HL-60 (cell line): ENCODE measurements around the gene DNAH14.

Experiments
- DNase-seq, 2 experiments: peaks; one replicate each; pipeline ENCODE4 v3.0.0-alpha.2; 2010 to 2020; ENCODE audit warnings: low read depth in 1 of 2, low spot score in 1 of 2
- H3K27ac ChIP-seq: fragments of 250-450 bp; sonication (Bioruptor Pico); replicated peaks from 2 replicates; pipeline ENCODE4 v1.5.1; 2020; ENCODE audit warnings: mild to moderate bottlenecking, moderate library complexity
- H3K27me3 ChIP-seq: fragments of 250-450 bp; sonication (Bioruptor Pico); 2 replicates; pipeline ENCODE4 v1.5.1; 2021; ENCODE audit warnings: mild to moderate bottlenecking, moderate library complexity; ENCODE audit not compliant: insufficient read depth, poor library complexity, severe bottlenecking
- H3K4me3 ChIP-seq: replicated peaks from 2 replicates; pipeline ENCODE4 v1.5.1; 2011; ENCODE audit warnings: mild to moderate bottlenecking, control low read depth, low read length; ENCODE audit not compliant: insufficient read depth
- GABPA ChIP-seq: IDR thresholded peaks from 2 replicates; pipeline ENCODE4 v1.6.1; 2012; ENCODE audit warnings: low read depth
- POLR2AphosphoS5 ChIP-seq: IDR thresholded peaks from 2 replicates; pipeline ENCODE4 v1.6.1; 2012; ENCODE audit warnings: low read depth
- SPI1 ChIP-seq: IDR thresholded peaks from 2 replicates; pipeline ENCODE4 v1.6.1; 2012; ENCODE audit warnings: low read depth, mild to moderate bottlenecking, borderline replicate concordance
- TF ChIP-seq, protein P1 (sequence below): IDR thresholded peaks from one replicate; pipeline ENCODE4 v1.5.1; 2011; ENCODE audit warnings: low read length, control low read depth, inconsistent platforms; ENCODE audit not compliant: insufficient read depth
- TF ChIP-seq, protein P2 (sequence below): IDR thresholded peaks from 2 replicates; pipeline ENCODE4 v1.6.1; 2012; ENCODE audit warnings: low read depth; ENCODE audit not compliant: insufficient replicate concordance

DNAH14 gene

DNA sequence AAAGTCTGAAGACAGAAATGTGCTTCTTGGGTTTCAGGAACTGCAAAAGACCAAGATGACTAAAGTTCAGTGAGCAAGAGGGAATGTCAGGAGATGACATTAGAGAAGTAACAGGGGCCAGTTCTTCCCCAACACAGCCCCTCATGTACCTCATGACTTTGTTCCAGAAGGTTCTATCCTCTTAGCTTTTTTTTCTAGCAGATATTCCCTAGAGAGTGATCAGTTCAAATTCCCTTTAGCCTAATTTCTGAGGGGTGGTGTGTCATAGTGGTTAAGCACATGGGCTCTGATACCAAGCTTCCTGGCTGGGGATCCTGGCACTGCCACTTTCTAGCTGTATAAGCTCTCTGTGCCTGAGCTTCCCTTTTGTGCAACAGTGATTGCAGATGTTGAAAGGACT lies 390.4 kb downstream of the DNAH14 start:
- Histone ChIP-seq H3K27me3 (no peaks in the 10 kb centered on the region), H3K27ac (no peak overlapping the region), H3K4me3 (no peak overlapping the region)
- TF ChIP-seq, protein P1, sequence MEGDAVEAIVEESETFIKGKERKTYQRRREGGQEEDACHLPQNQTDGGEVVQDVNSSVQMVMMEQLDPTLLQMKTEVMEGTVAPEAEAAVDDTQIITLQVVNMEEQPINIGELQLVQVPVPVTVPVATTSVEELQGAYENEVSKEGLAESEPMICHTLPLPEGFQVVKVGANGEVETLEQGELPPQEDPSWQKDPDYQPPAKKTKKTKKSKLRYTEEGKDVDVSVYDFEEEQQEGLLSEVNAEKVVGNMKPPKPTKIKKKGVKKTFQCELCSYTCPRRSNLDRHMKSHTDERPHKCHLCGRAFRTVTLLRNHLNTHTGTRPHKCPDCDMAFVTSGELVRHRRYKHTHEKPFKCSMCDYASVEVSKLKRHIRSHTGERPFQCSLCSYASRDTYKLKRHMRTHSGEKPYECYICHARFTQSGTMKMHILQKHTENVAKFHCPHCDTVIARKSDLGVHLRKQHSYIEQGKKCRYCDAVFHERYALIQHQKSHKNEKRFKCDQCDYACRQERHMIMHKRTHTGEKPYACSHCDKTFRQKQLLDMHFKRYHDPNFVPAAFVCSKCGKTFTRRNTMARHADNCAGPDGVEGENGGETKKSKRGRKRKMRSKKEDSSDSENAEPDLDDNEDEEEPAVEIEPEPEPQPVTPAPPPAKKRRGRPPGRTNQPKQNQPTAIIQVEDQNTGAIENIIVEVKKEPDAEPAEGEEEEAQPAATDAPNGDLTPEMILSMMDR: no peak
- no peak for TF ChIP-seq GABPA
- TF ChIP-seq SPI1: no peak
- TF ChIP-seq, protein P2, sequence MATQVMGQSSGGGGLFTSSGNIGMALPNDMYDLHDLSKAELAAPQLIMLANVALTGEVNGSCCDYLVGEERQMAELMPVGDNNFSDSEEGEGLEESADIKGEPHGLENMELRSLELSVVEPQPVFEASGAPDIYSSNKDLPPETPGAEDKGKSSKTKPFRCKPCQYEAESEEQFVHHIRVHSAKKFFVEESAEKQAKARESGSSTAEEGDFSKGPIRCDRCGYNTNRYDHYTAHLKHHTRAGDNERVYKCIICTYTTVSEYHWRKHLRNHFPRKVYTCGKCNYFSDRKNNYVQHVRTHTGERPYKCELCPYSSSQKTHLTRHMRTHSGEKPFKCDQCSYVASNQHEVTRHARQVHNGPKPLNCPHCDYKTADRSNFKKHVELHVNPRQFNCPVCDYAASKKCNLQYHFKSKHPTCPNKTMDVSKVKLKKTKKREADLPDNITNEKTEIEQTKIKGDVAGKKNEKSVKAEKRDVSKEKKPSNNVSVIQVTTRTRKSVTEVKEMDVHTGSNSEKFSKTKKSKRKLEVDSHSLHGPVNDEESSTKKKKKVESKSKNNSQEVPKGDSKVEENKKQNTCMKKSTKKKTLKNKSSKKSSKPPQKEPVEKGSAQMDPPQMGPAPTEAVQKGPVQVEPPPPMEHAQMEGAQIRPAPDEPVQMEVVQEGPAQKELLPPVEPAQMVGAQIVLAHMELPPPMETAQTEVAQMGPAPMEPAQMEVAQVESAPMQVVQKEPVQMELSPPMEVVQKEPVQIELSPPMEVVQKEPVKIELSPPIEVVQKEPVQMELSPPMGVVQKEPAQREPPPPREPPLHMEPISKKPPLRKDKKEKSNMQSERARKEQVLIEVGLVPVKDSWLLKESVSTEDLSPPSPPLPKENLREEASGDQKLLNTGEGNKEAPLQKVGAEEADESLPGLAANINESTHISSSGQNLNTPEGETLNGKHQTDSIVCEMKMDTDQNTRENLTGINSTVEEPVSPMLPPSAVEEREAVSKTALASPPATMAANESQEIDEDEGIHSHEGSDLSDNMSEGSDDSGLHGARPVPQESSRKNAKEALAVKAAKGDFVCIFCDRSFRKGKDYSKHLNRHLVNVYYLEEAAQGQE: no peak
- TF ChIP-seq POLR2AphosphoS5: no peak
- DNase-seq: no peak

DNA sequence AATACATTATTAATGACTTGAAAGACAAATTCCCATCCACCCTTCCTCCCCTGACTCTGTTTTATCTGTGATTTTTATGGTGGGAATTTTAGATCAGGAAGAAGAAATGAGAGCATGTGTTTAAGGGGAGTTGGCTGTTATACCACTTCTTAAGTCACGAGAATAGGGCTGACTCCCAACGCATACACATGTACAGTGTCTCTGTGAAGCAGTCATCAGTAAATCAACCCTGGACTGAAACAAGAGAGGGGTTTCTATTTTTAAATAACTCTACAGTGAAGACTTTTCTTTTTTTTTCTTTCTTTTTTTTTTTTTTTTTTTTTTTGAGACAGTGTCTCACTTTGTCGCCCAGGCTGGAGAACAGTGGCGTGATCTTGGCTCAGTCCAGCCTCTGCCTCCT lies 392.3 kb downstream of the DNAH14 start:
- no peak overlapping the region for H3K27ac ChIP-seq
- H3K4me3 ChIP-seq: no peak overlapping the region
- H3K27me3 ChIP-seq: no peaks in the 10 kb centered on the region
- DNase-seq: no peak
- TF ChIP-seq, protein P2: no peak
- TF ChIP-seq GABPA: no peak
- TF ChIP-seq, protein P1: no peak
- TF ChIP-seq SPI1: no peak
- TF ChIP-seq POLR2AphosphoS5: no peak

DNA sequence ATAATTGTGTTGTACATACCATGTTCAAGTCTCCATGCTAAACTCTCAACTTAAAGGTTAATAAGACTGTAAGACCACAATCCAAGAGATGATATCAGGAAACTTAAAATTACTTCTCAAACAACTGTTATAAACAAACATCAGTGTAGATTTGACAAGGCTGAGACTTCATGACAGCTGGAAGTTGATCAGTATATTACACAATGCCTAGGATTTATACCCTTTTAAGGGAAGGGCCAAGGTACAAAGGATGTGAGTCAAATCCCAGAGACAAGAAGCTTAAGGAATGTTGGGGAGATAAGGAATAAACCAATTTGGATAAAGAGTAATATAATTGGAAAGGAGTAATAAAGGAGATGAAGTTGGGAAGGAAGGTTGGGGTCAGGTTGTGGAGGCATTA lies 399.6 kb downstream of the DNAH14 start:
- Histone ChIP-seq H3K4me3 (no peak overlapping the region), H3K27me3 (no peaks in the 10 kb centered on the region), H3K27ac (no peak overlapping the region)
- TF ChIP-seq, protein P2: no peak
- TF ChIP-seq SPI1 (no peak), POLR2AphosphoS5 (no peak), GABPA (no peak)
- TF ChIP-seq, protein P1: no peak
- no peak for DNase-seq
